ENCODE measurements around the gene GSTO1.
"Not testable (repeated sequence)": the region's sequence is repeated elsewhere in the genome, so short reads cannot be mapped to it uniquely, and the experiment has no call there.

- not testable (repeated sequence) for TF ChIP-seq CTCF, POLR2A (IDR thresholded peaks at IDR 0.05)
Measured at GRCh38 chr10:104243009-104243408, 11.7 kb upstream of the GSTO1 start.

Measured in heart left ventricle (tissue), 13 donors.